Hepatocyte (in vitro differentiated cells): ENCODE measurements around the gene CHMP1B.

ENCODE experiments used
- EZH2phosphoT487 ChIP-seq: fragments of 200-600 bp; sonication (generic); IDR thresholded peaks from one replicate; pipeline ENCODE4 v1.6.1; 2018; ENCODE audit warnings: antibody characterized with exemption, mild to moderate bottlenecking, low read depth, moderate library complexity; ENCODE audit not compliant: unreplicated experiment, severe bottlenecking
- TF ChIP-seq, protein P1 (sequence below): fragments of 200-600 bp; sonication (generic); IDR thresholded peaks from 2 replicates; pipeline ENCODE4 v1.5.1; 2016; ENCODE audit warnings: antibody characterized with exemption, mild to moderate bottlenecking; ENCODE audit not compliant: poor library complexity

DNA sequence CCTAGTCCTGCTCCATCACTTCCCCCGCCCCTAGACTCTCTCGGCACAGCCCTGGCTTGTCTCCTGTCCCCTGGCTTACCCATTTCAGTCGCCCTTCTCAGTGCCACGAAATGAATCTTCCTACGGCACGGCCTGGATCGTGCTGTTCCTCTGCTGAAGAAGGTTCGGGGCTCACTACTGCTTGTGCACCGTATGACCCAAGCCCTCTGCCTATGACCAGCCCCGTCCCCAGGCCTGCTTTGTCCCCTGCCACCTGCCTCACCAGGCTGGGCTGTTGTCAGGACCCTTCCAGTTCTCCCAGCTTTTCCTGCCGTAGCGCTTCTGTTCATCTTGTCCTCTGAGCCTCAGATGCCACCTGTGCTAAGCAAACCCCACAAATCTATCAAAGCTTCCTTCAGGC is 13.9 kb downstream of the CHMP1B start:
- TF ChIP-seq, protein P1, sequence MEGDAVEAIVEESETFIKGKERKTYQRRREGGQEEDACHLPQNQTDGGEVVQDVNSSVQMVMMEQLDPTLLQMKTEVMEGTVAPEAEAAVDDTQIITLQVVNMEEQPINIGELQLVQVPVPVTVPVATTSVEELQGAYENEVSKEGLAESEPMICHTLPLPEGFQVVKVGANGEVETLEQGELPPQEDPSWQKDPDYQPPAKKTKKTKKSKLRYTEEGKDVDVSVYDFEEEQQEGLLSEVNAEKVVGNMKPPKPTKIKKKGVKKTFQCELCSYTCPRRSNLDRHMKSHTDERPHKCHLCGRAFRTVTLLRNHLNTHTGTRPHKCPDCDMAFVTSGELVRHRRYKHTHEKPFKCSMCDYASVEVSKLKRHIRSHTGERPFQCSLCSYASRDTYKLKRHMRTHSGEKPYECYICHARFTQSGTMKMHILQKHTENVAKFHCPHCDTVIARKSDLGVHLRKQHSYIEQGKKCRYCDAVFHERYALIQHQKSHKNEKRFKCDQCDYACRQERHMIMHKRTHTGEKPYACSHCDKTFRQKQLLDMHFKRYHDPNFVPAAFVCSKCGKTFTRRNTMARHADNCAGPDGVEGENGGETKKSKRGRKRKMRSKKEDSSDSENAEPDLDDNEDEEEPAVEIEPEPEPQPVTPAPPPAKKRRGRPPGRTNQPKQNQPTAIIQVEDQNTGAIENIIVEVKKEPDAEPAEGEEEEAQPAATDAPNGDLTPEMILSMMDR = no peak
- TF ChIP-seq EZH2phosphoT487 = no peak
